H1 (cell line): ENCODE data around the gene NTMT1. TPM values are rescaled to one million over a fixed set of nuclear protein-coding genes. Genes with fewer than 3 reads are reported as not detected.

Experiments used
- EGR1 ChIP-seq: IDR thresholded peaks from 2 replicates; pipeline ENCODE4 v1.6.1; 2011; ENCODE audit warnings: low read depth, low read length, borderline replicate concordance
- MAFK ChIP-seq: IDR thresholded peaks from 2 replicates; pipeline ENCODE4 v1.6.1; 2012; ENCODE audit warnings: low read depth, mild to moderate bottlenecking, improper control_type of control experiment, low read length
- RAD21 ChIP-seq, 2 experiments: IDR thresholded peaks in 1 of 2; conservative IDR thresholded peaks in 1 of 2; 2 replicates each; pipeline ENCODE4 v1.6.1; 2011; ENCODE audit warnings: low read depth in 2 of 2, low read length in 2 of 2, improper control_type of control experiment in 1 of 2, inconsistent platforms in 1 of 2, mild to moderate bottlenecking in 1 of 2, moderate library complexity in 1 of 2
- SAP30 ChIP-seq: fragments of 300-600 bp; sonication (generic); IDR thresholded peaks from 2 replicates; pipeline ENCODE4 v1.7.1; 2012; ENCODE audit warnings: low read length, moderate library complexity, mild to moderate bottlenecking, inconsistent platforms; ENCODE audit not compliant: insufficient read depth, insufficient replicate concordance
- polyA plus RNA-seq, 7 experiments: library from polyadenylated mRNA; depleted of rRNA in 3 of 7; stranded (reverse) in 5 of 7; unstranded in 2 of 7; fragments of >200 nt in 5 of 7; fragments of 200-250 nt in 2 of 7; gene quantifications; 1 replicate in 5 of 7; 2 replicates in 1 of 7; 4 replicates in 1 of 7; pipeline versions ENCODE4 v1.2.1 to v1.2.3, GENCODE V29; 2011 to 2013; ENCODE audit warnings: missing spikeins in 2 of 7, mixed read lengths in 2 of 7
- total RNA-seq: library from RNA; stranded (reverse); fragmentation: NEBNext Ultra II Directional; extraction: Animal tissue kit (Norgen Biotek cat#: 25700); gene quantifications from 2 replicates; pipeline ENCODE4 v1.2.1, GENCODE V29; 2021

NTMT1 gene
- total and polyA plus RNA-seq, 2 of the 8 experiments (the other 6 are each of a cell fraction or from before 2014, with no cell fraction given), result 66.8 to 70.2 TPM

DNA sequence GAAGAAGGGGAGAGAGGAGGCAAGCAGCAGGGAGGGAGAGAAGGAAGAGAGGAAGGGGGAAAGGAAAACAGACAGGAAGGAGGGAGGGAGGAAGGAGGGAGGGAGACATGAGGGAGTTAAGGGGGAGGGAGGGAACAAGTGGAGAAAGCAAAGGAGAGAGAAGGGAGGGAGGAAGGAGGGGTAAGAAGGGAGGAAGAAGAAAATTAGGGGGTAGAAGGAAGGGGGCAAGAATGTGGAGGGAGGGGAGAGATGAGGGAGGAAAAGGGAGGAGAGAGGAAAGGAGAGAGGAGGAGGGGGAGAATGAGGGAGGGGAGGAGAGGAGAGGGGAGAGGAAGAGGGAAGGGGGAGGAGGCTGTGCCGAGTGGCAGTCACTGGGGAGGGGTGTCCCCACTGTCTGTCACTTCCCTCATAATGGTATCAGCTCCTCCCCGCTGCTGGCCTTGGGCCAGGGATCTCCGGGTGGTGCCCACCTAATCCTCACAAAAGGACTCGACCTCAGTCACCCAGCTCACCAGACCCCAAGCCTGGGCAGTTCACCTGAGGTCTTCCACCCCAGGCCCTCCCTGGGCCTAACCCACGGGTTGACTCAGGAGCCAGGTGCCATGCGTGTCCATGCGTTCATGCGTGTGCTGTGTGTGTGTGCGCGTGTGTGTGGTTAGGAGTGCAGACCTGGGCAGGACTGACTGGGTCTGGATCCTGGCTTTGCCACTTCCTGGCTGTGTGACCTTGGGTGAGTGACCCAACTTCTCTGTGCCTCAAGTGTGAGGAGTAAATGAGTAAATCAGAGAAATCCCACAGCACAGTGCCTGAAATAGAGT, 23.2 kb upstream of the NTMT1 start (continued):
- TF ChIP-seq EGR1 (peak; percentile 46; the same call in 1 of the 2 replicates), MAFK (no peak), SAP30 (no peak), RAD21 (IDR thresholded peaks at IDR 0.05 in 1 of 2, conservative IDR thresholded peaks at IDR 0.05 in 1 of 2; ENCODE audit: low read depth in 2 of 2, low read length in 2 of 2) (peak in 1 of 2 experiments; percentile 6; a peak in 1 of 4 replicates)
